Measurements from ENCODE around the gene MINDY3.

- no peak for TF ChIP-seq GATA2 (IDR thresholded peaks at IDR 0.05; ENCODE audit: low read depth, low read length)
- TF ChIP-seq GATA3 (IDR thresholded peaks at IDR 0.05; ENCODE audit: low read depth, low read length), result no peak
These were observed 99.6 kb downstream of the MINDY3 start for GRCh38 chr10:15760681-15761080.

All from SH-SY5Y (cell line).